NB4 (cell line): ENCODE measurements around the gene IFI27L2.

Source experiments
- DNase-seq: peaks from one replicate; pipeline ENCODE4 v3.0.0; 2010; ENCODE audit warnings: low read depth
- H3K4me3 ChIP-seq: one replicate; pipeline ENCODE4 v1.5.1; 2011; ENCODE audit warnings: mild to moderate bottlenecking, low read depth, low read length, moderate library complexity
- CTCF ChIP-seq: IDR thresholded peaks from one replicate; pipeline ENCODE4 v1.5.1; 2012; ENCODE audit warnings: low read depth, low read length
- MAX ChIP-seq: IDR thresholded peaks from 2 replicates; pipeline ENCODE4 v1.6.1; 2011; ENCODE audit warnings: low read depth, low read length
- MYC ChIP-seq: IDR thresholded peaks from 2 replicates; pipeline ENCODE4 v1.6.1; 2011; ENCODE audit warnings: low read depth, low read length
- POLR2A ChIP-seq: IDR thresholded peaks from 2 replicates; pipeline ENCODE4 v1.6.1; 2011; ENCODE audit warnings: mild to moderate bottlenecking; ENCODE audit not compliant: insufficient read length; ENCODE audit errors: extremely low read depth

Gene IFI27L2

GRCh38 chr14:94174604-94175010 lies 45.2 kb upstream of the IFI27L2 start:
- TF ChIP-seq MYC (no peak), CTCF (no peak), POLR2A (no peak), MAX (no peak)
- no peak for DNase-seq
- H3K4me3 ChIP-seq: no peak overlapping the region

GRCh38 chr14:94173885-94174603 lies 44.6 kb upstream of the IFI27L2 start, which contains the start of gene PPP4R4:
Gene PPP4R4 (plus strand): TSS chr14:94174322. CDS start chr14:94174466, 144 bp downstream.
- H3K4me3 ChIP-seq: peak within 1 kb of the TSS; percentile 56
- TF ChIP-seq MYC (no peak), CTCF (no peak), POLR2A (no peak), MAX (no peak)
- peak; percentile 91 for DNase-seq

GRCh38 chr14:94173471-94173884 lies 44.1 kb upstream of the IFI27L2 start:
- DNase-seq: peak; percentile 37
- H3K4me3 ChIP-seq: peak overlapping the region; percentile 56
- no peak for TF ChIP-seq MAX
- TF ChIP-seq POLR2A: no peak
- TF ChIP-seq CTCF: no peak
- TF ChIP-seq MYC: no peak

GRCh38 chr14:94172545-94172944 lies 43.1 kb upstream of the IFI27L2 start:
- no peak for TF ChIP-seq POLR2A
- TF ChIP-seq MAX: no peak
- TF ChIP-seq MYC: no peak
- no peak for TF ChIP-seq CTCF
- H3K4me3 ChIP-seq: no peak overlapping the region
- no peak for DNase-seq

- no peak for TF ChIP-seq POLR2A
- no peak for TF ChIP-seq CTCF
- no peak for TF ChIP-seq MAX
- TF ChIP-seq MYC: no peak
- no peak overlapping the region for H3K4me3 ChIP-seq
- no peak for DNase-seq
Measured at GRCh38 chr14:94171208-94171607, 41.8 kb upstream of the IFI27L2 start.
